Keratinocyte (primary cell): ENCODE data around the gene SH3GLB1.

Experiments used
- CTCF ChIP-seq, 3 experiments: IDR thresholded peaks in 1 of 3; conservative IDR thresholded peaks in 1 of 3; optimal IDR thresholded peaks in 1 of 3; 2 replicates in 2 of 3; 3 replicates in 1 of 3; pipeline versions ENCODE3 to v1.5.1; 2011; ENCODE audit warnings: low read length in 3 of 3, mild to moderate bottlenecking in 3 of 3, moderate library complexity in 2 of 3, control low read depth in 1 of 3, inconsistent platforms in 1 of 3; ENCODE audit not compliant: insufficient read depth in 2 of 3; ENCODE audit errors: extremely low read depth in 1 of 3
- EZH2 ChIP-seq: IDR thresholded peaks from one replicate; pipeline ENCODE4 v1.6.1; 2012; ENCODE audit warnings: inconsistent platforms, mild to moderate bottlenecking, low read length, moderate library complexity

- TF ChIP-seq EZH2 (no peak), CTCF (optimal IDR thresholded peaks at IDR 0.05 in 1 of 3, IDR thresholded peaks at IDR 0.05 in 1 of 3, conservative IDR thresholded peaks at IDR 0.05 in 1 of 3; ENCODE audit: extremely low read depth in 1 of 3, insufficient read depth in 2 of 3, low read length in 3 of 3) (no peak)
Observed at GRCh38 chr1:86706018-86706635, 1.8 kb downstream of the SH3GLB1 start.
